ENCODE results near the gene ARPC5L. TPM values are rescaled to one million over a fixed set of nuclear protein-coding genes. Genes with fewer than 3 reads are reported as not detected.

The ARPC5L gene
- total and polyA plus RNA-seq, 9 of the 15 experiments (the other 6 are each of a cell fraction or from before 2014, with no cell fraction given) = 25.4 to 113 (median 63.8) TPM

DNA sequence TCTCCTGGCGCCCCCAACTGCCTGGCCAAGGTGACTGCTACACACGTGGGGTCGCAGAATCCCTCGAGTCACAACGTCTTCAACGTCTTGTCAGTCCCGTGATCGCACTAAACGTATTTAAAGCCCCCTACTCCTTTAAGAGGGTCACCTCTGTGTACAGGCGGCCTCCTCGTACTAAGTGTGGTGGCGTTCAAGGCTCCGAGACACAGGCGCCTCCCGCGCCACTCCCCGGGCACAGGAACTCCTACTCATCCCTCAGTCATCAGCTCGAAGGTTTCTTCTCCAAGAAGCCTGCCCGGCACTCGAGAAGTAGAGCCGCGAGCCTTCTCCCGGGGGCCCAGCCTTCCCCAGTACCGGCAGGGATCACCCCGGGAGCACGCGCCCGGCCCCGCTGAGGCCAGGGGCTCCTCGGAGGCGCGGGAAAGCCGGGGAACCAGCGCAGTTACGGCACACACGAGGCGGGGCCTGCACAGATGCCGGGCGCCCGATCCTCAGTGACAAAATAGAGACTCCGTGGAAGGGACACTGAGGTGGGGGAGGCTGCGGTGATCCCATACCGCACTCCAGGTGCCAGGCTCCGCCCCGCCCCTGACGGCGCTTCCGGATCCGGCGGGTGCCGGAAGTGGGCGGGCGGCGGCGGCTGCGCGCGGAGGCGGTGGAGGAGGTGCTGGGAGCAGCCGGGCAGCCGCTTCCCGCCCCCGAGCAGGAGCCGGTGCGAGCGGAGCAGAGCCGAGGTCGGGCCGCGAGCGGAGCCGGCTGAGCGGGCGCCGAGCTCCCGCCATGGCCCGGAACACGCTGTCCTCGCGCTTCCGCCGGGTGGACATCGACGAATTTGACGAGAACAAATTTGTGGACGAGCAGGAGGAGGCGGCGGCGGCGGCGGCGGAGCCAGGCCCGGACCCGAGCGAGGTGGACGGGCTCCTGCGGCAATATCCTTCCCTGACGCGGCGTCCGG is 6.9 kb downstream of the ARPC5L start (continued):
- TF ChIP-seq POU5F1 (IDR thresholded peaks at IDR 0.05; ENCODE audit: borderline replicate concordance, low read depth, low read length, partially characterized antibody) (peak; percentile 21), ZFP1 (CRISPR knock-in tag; IDR thresholded peaks at IDR 0.05) (no peak), HMG20A (CRISPR knock-in tag; conservative IDR thresholded peaks at IDR 0.05) (no peak), MAFK (IDR thresholded peaks at IDR 0.05; ENCODE audit: low read length) (no peak), SMAD4 (CRISPR knock-in tag; conservative IDR thresholded peaks at IDR 0.05) (0 out of 2 replicates have a peak, but pooled peaks have one; percentile 45), SIN3A (IDR thresholded peaks at IDR 0.05; ENCODE audit: borderline replicate concordance in 2 of 2, control insufficient read depth in 1 of 2, low read depth in 2 of 2, low read length in 2 of 2) (peak; percentile 28 to 89; a peak in 3 of 4 replicates), ZNF311 (CRISPR knock-in tag; IDR thresholded peaks at IDR 0.05) (no peak), GABPB1 (CRISPR knock-in tag; IDR thresholded peaks at IDR 0.05) (peak; percentile 92), SMC3 (conservative IDR thresholded peaks at IDR 0.05; ENCODE audit: insufficient read depth, low read depth, low read length) (no peak), XRCC5 (IDR thresholded peaks at IDR 0.05; ENCODE audit: low read depth, low read length) (0 out of 2 replicates have a peak, but pooled peaks have one; percentile 62)
- TF ChIP-seq, protein P1, sequence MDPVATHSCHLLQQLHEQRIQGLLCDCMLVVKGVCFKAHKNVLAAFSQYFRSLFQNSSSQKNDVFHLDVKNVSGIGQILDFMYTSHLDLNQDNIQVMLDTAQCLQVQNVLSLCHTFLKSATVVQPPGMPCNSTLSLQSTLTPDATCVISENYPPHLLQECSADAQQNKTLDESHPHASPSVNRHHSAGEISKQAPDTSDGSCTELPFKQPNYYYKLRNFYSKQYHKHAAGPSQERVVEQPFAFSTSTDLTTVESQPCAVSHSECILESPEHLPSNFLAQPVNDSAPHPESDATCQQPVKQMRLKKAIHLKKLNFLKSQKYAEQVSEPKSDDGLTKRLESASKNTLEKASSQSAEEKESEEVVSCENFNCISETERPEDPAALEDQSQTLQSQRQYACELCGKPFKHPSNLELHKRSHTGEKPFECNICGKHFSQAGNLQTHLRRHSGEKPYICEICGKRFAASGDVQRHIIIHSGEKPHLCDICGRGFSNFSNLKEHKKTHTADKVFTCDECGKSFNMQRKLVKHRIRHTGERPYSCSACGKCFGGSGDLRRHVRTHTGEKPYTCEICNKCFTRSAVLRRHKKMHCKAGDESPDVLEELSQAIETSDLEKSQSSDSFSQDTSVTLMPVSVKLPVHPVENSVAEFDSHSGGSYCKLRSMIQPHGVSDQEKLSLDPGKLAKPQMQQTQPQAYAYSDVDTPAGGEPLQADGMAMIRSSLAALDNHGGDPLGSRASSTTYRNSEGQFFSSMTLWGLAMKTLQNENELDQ (CRISPR knock-in tag; IDR thresholded peaks at IDR 0.05; ENCODE audit: borderline replicate concordance) = no peak
- TF ChIP-seq, protein P2, sequence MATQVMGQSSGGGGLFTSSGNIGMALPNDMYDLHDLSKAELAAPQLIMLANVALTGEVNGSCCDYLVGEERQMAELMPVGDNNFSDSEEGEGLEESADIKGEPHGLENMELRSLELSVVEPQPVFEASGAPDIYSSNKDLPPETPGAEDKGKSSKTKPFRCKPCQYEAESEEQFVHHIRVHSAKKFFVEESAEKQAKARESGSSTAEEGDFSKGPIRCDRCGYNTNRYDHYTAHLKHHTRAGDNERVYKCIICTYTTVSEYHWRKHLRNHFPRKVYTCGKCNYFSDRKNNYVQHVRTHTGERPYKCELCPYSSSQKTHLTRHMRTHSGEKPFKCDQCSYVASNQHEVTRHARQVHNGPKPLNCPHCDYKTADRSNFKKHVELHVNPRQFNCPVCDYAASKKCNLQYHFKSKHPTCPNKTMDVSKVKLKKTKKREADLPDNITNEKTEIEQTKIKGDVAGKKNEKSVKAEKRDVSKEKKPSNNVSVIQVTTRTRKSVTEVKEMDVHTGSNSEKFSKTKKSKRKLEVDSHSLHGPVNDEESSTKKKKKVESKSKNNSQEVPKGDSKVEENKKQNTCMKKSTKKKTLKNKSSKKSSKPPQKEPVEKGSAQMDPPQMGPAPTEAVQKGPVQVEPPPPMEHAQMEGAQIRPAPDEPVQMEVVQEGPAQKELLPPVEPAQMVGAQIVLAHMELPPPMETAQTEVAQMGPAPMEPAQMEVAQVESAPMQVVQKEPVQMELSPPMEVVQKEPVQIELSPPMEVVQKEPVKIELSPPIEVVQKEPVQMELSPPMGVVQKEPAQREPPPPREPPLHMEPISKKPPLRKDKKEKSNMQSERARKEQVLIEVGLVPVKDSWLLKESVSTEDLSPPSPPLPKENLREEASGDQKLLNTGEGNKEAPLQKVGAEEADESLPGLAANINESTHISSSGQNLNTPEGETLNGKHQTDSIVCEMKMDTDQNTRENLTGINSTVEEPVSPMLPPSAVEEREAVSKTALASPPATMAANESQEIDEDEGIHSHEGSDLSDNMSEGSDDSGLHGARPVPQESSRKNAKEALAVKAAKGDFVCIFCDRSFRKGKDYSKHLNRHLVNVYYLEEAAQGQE (IDR thresholded peaks at IDR 0.05; ENCODE audit: borderline replicate concordance) = no peak
- TF ChIP-seq, protein P2 (CRISPR knock-in tag; IDR thresholded peaks at IDR 0.05; ENCODE audit: low read depth) = 0 out of 2 replicates have a peak, but pooled peaks have one; percentile 57
- TF ChIP-seq, protein P3, sequence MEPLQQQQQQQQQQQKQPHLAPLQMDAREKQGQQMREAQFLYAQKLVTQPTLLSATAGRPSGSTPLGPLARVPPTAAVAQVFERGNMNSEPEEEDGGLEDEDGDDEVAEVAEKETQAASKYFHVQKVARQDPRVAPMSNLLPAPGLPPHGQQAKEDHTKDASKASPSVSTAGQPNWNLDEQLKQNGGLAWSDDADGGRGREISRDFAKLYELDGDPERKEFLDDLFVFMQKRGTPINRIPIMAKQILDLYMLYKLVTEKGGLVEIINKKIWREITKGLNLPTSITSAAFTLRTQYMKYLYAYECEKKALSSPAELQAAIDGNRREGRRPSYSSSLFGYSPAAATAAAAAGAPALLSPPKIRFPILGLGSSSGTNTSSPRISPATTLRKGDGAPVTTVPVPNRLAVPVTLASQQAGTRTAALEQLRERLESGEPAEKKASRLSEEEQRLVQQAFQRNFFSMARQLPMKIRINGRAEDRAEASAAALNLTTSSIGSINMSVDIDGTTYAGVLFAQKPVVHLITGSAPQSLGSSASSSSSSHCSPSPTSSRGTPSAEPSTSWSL (CRISPR knock-in tag; IDR thresholded peaks at IDR 0.05; ENCODE audit: borderline replicate concordance) = no peak
